K562 (cell line): ENCODE measurements around the gene HRAS. TPM values are rescaled to one million over a fixed set of nuclear protein-coding genes. Genes with fewer than 3 reads are reported as not detected.

Experiments
- CHCHD3 ChIP-seq: fragments of 250-450 bp; sonication (Bioruptor Pico); IDR thresholded peaks from 2 replicates; pipeline ENCODE4 v2.1.2; 2022; ENCODE audit warnings: mild to moderate bottlenecking
- GABPB1 ChIP-seq: sonication (generic); formaldehyde crosslinking; IDR thresholded peaks from 2 replicates; pipeline ENCODE4 v1.8.0; 2022; ENCODE audit warnings: mild to moderate bottlenecking, missing genetic modification reagents
- GABPB2 ChIP-seq: fragments of 250-450 bp; sonication (Bioruptor Pico); conservative IDR thresholded peaks from 2 replicates; pipeline ENCODE4 v1.5.1; 2021; ENCODE audit warnings: mild to moderate bottlenecking
- KAT2B ChIP-seq: IDR thresholded peaks from one replicate; pipeline ENCODE4 v1.6.1; 2012; ENCODE audit warnings: low read depth, mild to moderate bottlenecking, control low read depth, inconsistent platforms, low read length, moderate library complexity
- NR2C2 ChIP-seq, 2 experiments: fragments of 200-800 bp in 1 of 2; sonication (Bioruptor generic) in 1 of 2; sonication (generic) in 1 of 2; formaldehyde crosslinking in 1 of 2; IDR thresholded peaks; 2 replicates each; pipeline versions ENCODE4 v1.6.1 to v1.8.0; 2016 to 2022; ENCODE audit warnings: mild to moderate bottlenecking in 1 of 2, missing compliant biosample characterization in 1 of 2, missing genetic modification characterization in 1 of 2, missing genetic modification reagents in 1 of 2
- NR2F6 ChIP-seq: fragments of 450-650 bp; formaldehyde crosslinking; IDR thresholded peaks from 2 replicates; pipeline ENCODE4 v1.4.0; 2020; ENCODE audit warnings: mild to moderate bottlenecking
- POLR2G ChIP-seq: fragments of 200-400 bp; formaldehyde crosslinking; IDR thresholded peaks from 2 replicates; pipeline ENCODE4 v1.6.1; 2017; ENCODE audit warnings: low read depth, mild to moderate bottlenecking, antibody characterized with exemption, low read length, moderate library complexity
- POLR2H ChIP-seq: IDR thresholded peaks from 2 replicates; pipeline ENCODE4 v1.6.1; 2016; ENCODE audit warnings: missing genetic modification characterization, low read depth, mild to moderate bottlenecking, control low read depth, missing compliant biosample characterization, moderate library complexity
- SAFB2 ChIP-seq: fragments of 200-400 bp; formaldehyde crosslinking; IDR thresholded peaks from 2 replicates; pipeline ENCODE4 v1.6.1; 2018; ENCODE audit warnings: borderline replicate concordance, low read length, low read depth, moderate library complexity; ENCODE audit not compliant: severe bottlenecking
- ZC3H11A ChIP-seq: IDR thresholded peaks from 2 replicates; pipeline ENCODE4 v1.6.1; 2012; ENCODE audit warnings: low read depth, low read length, improper control_type of control experiment
- ZC3H4 ChIP-seq: sonication (generic); formaldehyde crosslinking; IDR thresholded peaks from 2 replicates; pipeline ENCODE4 v1.9.0; 2021; ENCODE audit warnings: missing genetic modification reagents, borderline replicate concordance
- ZC3H8 ChIP-seq: fragments of 450-650 bp; IDR thresholded peaks from 2 replicates; pipeline ENCODE4 v1.6.1; 2017
- ZNF668 ChIP-seq: fragments of 250-450 bp; sonication (Bioruptor Pico); IDR thresholded peaks from 2 replicates; pipeline ENCODE4 v1.8.0; 2022; ENCODE audit warnings: mild to moderate bottlenecking, inconsistent platforms
- polyA plus RNA-seq, 8 experiments: library from polyadenylated mRNA; depleted of rRNA in 4 of 8; stranded (reverse) in 5 of 8; unstranded in 3 of 8; fragments of >200 nt; fragmentation: Nextera tagmentation in 2 of 8; fragmentation: Illumina TruSeq in 1 of 8; extraction: Ambion mirVana in 2 of 8; extraction: Trizol in 1 of 8; gene quantifications; 2 replicates each; pipeline versions ENCODE4 v1.2.1 to v1.2.3, GENCODE V29; 2011 to 2014; ENCODE audit warnings: inconsistent platforms in 1 of 8, missing spikeins in 1 of 8
- total RNA-seq, 7 experiments: library from RNA; depleted of rRNA in 6 of 7; stranded (reverse); fragments of >200 nt in 6 of 7; fragmentation: Illumina TruSeq in 2 of 7; extraction: Trizol in 2 of 7; gene quantifications; 2 replicates each; pipeline versions ENCODE4 v1.2.1 to v1.2.3, GENCODE V29; 2011 to 2021; ENCODE audit warnings: low replicate concordance in 1 of 7
- TF ChIP-seq, protein P1 (sequence below): sonication (generic); formaldehyde crosslinking; IDR thresholded peaks from 2 replicates; pipeline ENCODE4 v1.8.0; 2022; ENCODE audit warnings: missing genetic modification reagents, mild to moderate bottlenecking, borderline replicate concordance
- TF ChIP-seq, protein P2 (sequence below), 2 experiments: fragments of 450-650 bp; formaldehyde crosslinking in 1 of 2; IDR thresholded peaks; 2 replicates each; pipeline versions ENCODE4 v1.4.0 to v1.6.1; 2014 to 2020; ENCODE audit warnings: mild to moderate bottlenecking in 2 of 2, borderline replicate concordance in 1 of 2, low read depth in 1 of 2

The HRAS gene
- total and polyA plus RNA-seq, 9 of the 15 experiments (the other 6 are each of a cell fraction or from before 2014, with no cell fraction given) = 2.8 to 73.5 (median 29.6) TPM

DNA sequence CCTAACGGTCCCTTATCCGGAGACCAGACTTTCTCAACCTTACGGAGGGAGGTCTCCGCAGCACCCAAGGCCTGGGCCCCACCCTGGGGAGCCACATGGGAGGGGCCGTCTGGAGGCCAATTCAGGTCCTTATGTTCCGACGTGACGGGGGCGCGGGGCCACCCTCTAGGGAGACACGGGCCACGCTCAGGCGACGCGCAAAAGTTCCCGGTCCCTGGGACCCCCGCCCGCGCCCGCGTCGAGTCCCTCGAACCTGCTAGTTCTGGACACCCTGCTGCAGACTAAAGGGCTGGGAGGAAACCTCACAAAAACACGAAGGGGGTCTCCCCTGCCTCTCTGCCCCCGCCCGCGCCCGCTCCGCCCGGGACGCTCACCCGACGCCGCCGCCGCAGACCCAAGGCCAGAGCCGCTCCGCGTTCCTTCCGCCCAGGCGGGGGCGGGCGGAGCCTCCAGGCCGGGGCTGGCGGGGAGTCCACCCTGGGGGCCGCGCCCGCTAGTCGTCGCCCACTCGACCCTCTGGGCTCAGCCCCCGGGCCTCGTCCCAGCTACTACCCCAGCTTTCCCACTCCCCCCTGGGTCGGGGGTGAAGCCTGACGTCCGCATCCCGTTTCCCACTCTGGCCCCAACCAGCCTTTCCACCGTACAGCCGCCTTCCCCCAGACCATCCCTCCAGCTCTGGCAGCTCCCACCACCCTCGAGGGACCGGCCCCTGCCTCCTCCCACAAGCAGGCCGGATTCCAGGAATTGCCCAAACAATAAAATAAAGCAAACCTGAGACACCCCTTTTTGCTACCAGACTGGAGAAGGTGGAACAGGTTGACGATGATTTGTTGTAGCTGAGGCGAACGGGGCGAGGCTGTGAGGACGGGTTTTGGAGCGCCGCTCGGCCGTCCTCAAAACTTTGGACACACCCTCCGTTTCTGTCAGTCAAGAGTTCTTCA lies 31.1 kb downstream of the HRAS start (continued):
- peak; percentile 38; the same call in 1 of the 2 replicates for TF ChIP-seq POLR2H (tag)
- TF ChIP-seq ZNF668 (CRISPR knock-in tag) = no peak
- TF ChIP-seq POLR2G = peak; percentile 79
- TF ChIP-seq NR2F6 (CRISPR knock-in tag) = no peak
- no peak for TF ChIP-seq SAFB2
- TF ChIP-seq, protein P1, sequence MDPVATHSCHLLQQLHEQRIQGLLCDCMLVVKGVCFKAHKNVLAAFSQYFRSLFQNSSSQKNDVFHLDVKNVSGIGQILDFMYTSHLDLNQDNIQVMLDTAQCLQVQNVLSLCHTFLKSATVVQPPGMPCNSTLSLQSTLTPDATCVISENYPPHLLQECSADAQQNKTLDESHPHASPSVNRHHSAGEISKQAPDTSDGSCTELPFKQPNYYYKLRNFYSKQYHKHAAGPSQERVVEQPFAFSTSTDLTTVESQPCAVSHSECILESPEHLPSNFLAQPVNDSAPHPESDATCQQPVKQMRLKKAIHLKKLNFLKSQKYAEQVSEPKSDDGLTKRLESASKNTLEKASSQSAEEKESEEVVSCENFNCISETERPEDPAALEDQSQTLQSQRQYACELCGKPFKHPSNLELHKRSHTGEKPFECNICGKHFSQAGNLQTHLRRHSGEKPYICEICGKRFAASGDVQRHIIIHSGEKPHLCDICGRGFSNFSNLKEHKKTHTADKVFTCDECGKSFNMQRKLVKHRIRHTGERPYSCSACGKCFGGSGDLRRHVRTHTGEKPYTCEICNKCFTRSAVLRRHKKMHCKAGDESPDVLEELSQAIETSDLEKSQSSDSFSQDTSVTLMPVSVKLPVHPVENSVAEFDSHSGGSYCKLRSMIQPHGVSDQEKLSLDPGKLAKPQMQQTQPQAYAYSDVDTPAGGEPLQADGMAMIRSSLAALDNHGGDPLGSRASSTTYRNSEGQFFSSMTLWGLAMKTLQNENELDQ (CRISPR knock-in tag) = no peak
- peak; percentile 25; the same call in 1 of the 2 replicates for TF ChIP-seq GABPB1
- no peak for TF ChIP-seq CHCHD3 (CRISPR knock-in tag)
- TF ChIP-seq ZC3H4 (CRISPR knock-in tag) = no peak
- TF ChIP-seq KAT2B = no peak
- no peak for TF ChIP-seq ZC3H8
- TF ChIP-seq GABPB2 = no peak
- TF ChIP-seq NR2C2 (CRISPR knock-in tag; IDR thresholded peaks at IDR 0.05) = no peak
- no peak for TF ChIP-seq NR2C2 (tag; IDR thresholded peaks at IDR 0.05)
- no peak for TF ChIP-seq ZC3H11A
- TF ChIP-seq, protein P2, sequence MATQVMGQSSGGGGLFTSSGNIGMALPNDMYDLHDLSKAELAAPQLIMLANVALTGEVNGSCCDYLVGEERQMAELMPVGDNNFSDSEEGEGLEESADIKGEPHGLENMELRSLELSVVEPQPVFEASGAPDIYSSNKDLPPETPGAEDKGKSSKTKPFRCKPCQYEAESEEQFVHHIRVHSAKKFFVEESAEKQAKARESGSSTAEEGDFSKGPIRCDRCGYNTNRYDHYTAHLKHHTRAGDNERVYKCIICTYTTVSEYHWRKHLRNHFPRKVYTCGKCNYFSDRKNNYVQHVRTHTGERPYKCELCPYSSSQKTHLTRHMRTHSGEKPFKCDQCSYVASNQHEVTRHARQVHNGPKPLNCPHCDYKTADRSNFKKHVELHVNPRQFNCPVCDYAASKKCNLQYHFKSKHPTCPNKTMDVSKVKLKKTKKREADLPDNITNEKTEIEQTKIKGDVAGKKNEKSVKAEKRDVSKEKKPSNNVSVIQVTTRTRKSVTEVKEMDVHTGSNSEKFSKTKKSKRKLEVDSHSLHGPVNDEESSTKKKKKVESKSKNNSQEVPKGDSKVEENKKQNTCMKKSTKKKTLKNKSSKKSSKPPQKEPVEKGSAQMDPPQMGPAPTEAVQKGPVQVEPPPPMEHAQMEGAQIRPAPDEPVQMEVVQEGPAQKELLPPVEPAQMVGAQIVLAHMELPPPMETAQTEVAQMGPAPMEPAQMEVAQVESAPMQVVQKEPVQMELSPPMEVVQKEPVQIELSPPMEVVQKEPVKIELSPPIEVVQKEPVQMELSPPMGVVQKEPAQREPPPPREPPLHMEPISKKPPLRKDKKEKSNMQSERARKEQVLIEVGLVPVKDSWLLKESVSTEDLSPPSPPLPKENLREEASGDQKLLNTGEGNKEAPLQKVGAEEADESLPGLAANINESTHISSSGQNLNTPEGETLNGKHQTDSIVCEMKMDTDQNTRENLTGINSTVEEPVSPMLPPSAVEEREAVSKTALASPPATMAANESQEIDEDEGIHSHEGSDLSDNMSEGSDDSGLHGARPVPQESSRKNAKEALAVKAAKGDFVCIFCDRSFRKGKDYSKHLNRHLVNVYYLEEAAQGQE (IDR thresholded peaks at IDR 0.05; ENCODE audit: borderline replicate concordance) = no peak
- TF ChIP-seq, protein P2 (CRISPR knock-in tag; IDR thresholded peaks at IDR 0.05; ENCODE audit: low read depth) = no peak
